ENCODE results near the gene TASP1. TPM values are rescaled to one million over a fixed set of nuclear protein-coding genes. Genes with fewer than 3 reads are reported as not detected.
A peak's percentile ranks its signal among the peaks of the same experiment; 100 is the strongest.
"Not testable (repeated sequence)": the region's sequence is repeated elsewhere in the genome, so short reads cannot be mapped to it uniquely, and the experiment has no call there.

TASP1 gene
- total and polyA plus RNA-seq, 2 donors, result 19.9 to 23.3 TPM

GRCh38 chr20:13658060-13658459 is 19.3 kb upstream of the TASP1 start:
- H3K27ac ChIP-seq (ENCODE audit: low read depth in 1 of 2, low read length in 1 of 2); H3K4me3 ChIP-seq (ENCODE audit: low read length in 2 of 2): not testable (repeated sequence)
- 98% methylated on average over 5 of the region's 5 CpGs for WGBS

GRCh38 chr20:13656721-13657368 is 18.1 kb upstream of the TASP1 start:
- H3K4me3 ChIP-seq (ENCODE audit: low read length in 2 of 2), result no peak overlapping the region
- no peak overlapping the region for H3K27ac ChIP-seq (ENCODE audit: low read depth in 1 of 2, low read length in 1 of 2)
- no peaks in the 10 kb centered on the region for H3K36me3 ChIP-seq (ENCODE audit: control insufficient read depth in 2 of 2, insufficient read depth in 2 of 2, low read length in 1 of 2)
- no peaks in the 10 kb centered on the region for H3K27me3 ChIP-seq (ENCODE audit: control insufficient read depth in 2 of 2, insufficient read depth in 1 of 2, low read length in 1 of 2)
- no peaks in the 10 kb centered on the region for H3K9me3 ChIP-seq (ENCODE audit: control insufficient read depth in 2 of 2, insufficient read depth in 1 of 2, low read length in 1 of 2)
- WGBS, result 86% methylated on average over 4 of the region's 4 CpGs
- DNase-seq (ENCODE audit: low read depth in 6 of 9, low spot score in 9 of 9), result no peak
- H3K4me1 ChIP-seq (ENCODE audit: control insufficient read depth in 2 of 2, insufficient read depth in 2 of 2, low read length in 2 of 2), result no peaks in the 10 kb centered on the region

More at GRCh38 chr20:13658060-13658459, 19.3 kb upstream of the TASP1 start:
- not testable (repeated sequence) for H3K4me1 ChIP-seq (ENCODE audit: control insufficient read depth in 2 of 2, insufficient read depth in 2 of 2, low read length in 2 of 2); H3K9me3 ChIP-seq (ENCODE audit: control insufficient read depth in 2 of 2, insufficient read depth in 1 of 2, low read length in 1 of 2); DNase-seq (ENCODE audit: low read depth in 6 of 9, low spot score in 9 of 9); H3K36me3 ChIP-seq (ENCODE audit: control insufficient read depth in 2 of 2, insufficient read depth in 2 of 2, low read length in 1 of 2); H3K27me3 ChIP-seq (ENCODE audit: control insufficient read depth in 2 of 2, insufficient read depth in 1 of 2, low read length in 1 of 2)

GRCh38 chr20:13654463-13655023 is 15.8 kb upstream of the TASP1 start:
- Histone ChIP-seq H3K27ac (ENCODE audit: low read depth in 1 of 2, low read length in 1 of 2) (no peak overlapping the region), H3K9me3 (ENCODE audit: control insufficient read depth in 2 of 2, insufficient read depth in 1 of 2, low read length in 1 of 2) (no peaks in the 10 kb centered on the region), H3K4me1 (ENCODE audit: control insufficient read depth in 2 of 2, insufficient read depth in 2 of 2, low read length in 2 of 2) (no peaks in the 10 kb centered on the region), H3K4me3 (ENCODE audit: low read length in 2 of 2) (no peak overlapping the region), H3K36me3 (ENCODE audit: control insufficient read depth in 2 of 2, insufficient read depth in 2 of 2, low read length in 1 of 2) (no peaks in the 10 kb centered on the region), H3K27me3 (ENCODE audit: control insufficient read depth in 2 of 2, insufficient read depth in 1 of 2, low read length in 1 of 2) (no peaks in the 10 kb centered on the region)
- WGBS, result 83% methylated on average over 2 of the region's 2 CpGs
- DNase-seq (ENCODE audit: low read depth in 6 of 9, low spot score in 9 of 9), result no peak

- H3K27me3 ChIP-seq (ENCODE audit: control insufficient read depth in 2 of 2, insufficient read depth in 1 of 2, low read length in 1 of 2), result no peaks in the 10 kb centered on the region
- no peaks in the 10 kb centered on the region for H3K4me1 ChIP-seq (ENCODE audit: control insufficient read depth in 2 of 2, insufficient read depth in 2 of 2, low read length in 2 of 2)
- no peak for DNase-seq (ENCODE audit: low read depth in 6 of 9, low spot score in 9 of 9)
- WGBS, result 95% methylated on average over 2 of the region's 2 CpGs
- H3K36me3 ChIP-seq (ENCODE audit: control insufficient read depth in 2 of 2, insufficient read depth in 2 of 2, low read length in 1 of 2), result no peaks in the 10 kb centered on the region
- no peak overlapping the region for H3K4me3 ChIP-seq (ENCODE audit: low read length in 2 of 2)
- no peak overlapping the region for H3K27ac ChIP-seq (ENCODE audit: low read depth in 1 of 2, low read length in 1 of 2)
- no peaks in the 10 kb centered on the region for H3K9me3 ChIP-seq (ENCODE audit: control insufficient read depth in 2 of 2, insufficient read depth in 1 of 2, low read length in 1 of 2)
These were observed 11.7 kb upstream of the TASP1 start for GRCh38 chr20:13650474-13650873.

- 89% methylated on average over 10 of the region's 10 CpGs for WGBS
- Histone ChIP-seq H3K27me3 (ENCODE audit: control insufficient read depth in 2 of 2, insufficient read depth in 1 of 2, low read length in 1 of 2) (no peaks in the 10 kb centered on the region), H3K36me3 (ENCODE audit: control insufficient read depth in 2 of 2, insufficient read depth in 2 of 2, low read length in 1 of 2) (no peaks in the 10 kb centered on the region), H3K4me1 (ENCODE audit: control insufficient read depth in 2 of 2, insufficient read depth in 2 of 2, low read length in 2 of 2) (no peaks in the 10 kb centered on the region), H3K4me3 (ENCODE audit: low read length in 2 of 2) (no peak overlapping the region), H3K9me3 (ENCODE audit: control insufficient read depth in 2 of 2, insufficient read depth in 1 of 2, low read length in 1 of 2) (no peaks in the 10 kb centered on the region), H3K27ac (ENCODE audit: low read depth in 1 of 2, low read length in 1 of 2) (no peak overlapping the region)
- no peak for DNase-seq (ENCODE audit: low read depth in 6 of 9, low spot score in 9 of 9)
These were observed 9.8 kb upstream of the TASP1 start for GRCh38 chr20:13648291-13649228.

GRCh38 chr20:13644010-13644409 is 5.3 kb upstream of the TASP1 start:
- H3K27ac ChIP-seq (ENCODE audit: low read depth in 1 of 2, low read length in 1 of 2), result no peak overlapping the region
- DNase-seq (ENCODE audit: low read depth in 6 of 9, low spot score in 9 of 9), result no peak
- H3K9me3 ChIP-seq (ENCODE audit: control insufficient read depth in 2 of 2, insufficient read depth in 1 of 2, low read length in 1 of 2), result no peaks in the 10 kb centered on the region
- no peaks in the 10 kb centered on the region for H3K36me3 ChIP-seq (ENCODE audit: control insufficient read depth in 2 of 2, insufficient read depth in 2 of 2, low read length in 1 of 2)
- no peak overlapping the region for H3K4me3 ChIP-seq (ENCODE audit: low read length in 2 of 2)
- no peaks in the 10 kb centered on the region for H3K27me3 ChIP-seq (ENCODE audit: control insufficient read depth in 2 of 2, insufficient read depth in 1 of 2, low read length in 1 of 2)
- peaks cover 3% of the 10 kb centered on the region in 2 donors for H3K4me1 ChIP-seq (ENCODE audit: control insufficient read depth in 2 of 2, insufficient read depth in 2 of 2, low read length in 2 of 2)
- WGBS, result 97% methylated on average over 4 of the region's 4 CpGs

GRCh38 chr20:13639150-13639497 is 392 bp upstream of the TASP1 start:
- peak overlapping the region; percentile 66 to 97 for H3K4me3 ChIP-seq (ENCODE audit: low read length in 2 of 2)
- 14% methylated on average over 9 of the region's 9 CpGs for WGBS
- H3K27ac ChIP-seq (ENCODE audit: low read depth in 1 of 2, low read length in 1 of 2), result peak overlapping the region; percentile 61 to 65
- H3K27me3 ChIP-seq (ENCODE audit: control insufficient read depth in 2 of 2, insufficient read depth in 1 of 2, low read length in 1 of 2), result no peaks in the 10 kb centered on the region
- no peaks in the 10 kb centered on the region for H3K9me3 ChIP-seq (ENCODE audit: control insufficient read depth in 2 of 2, insufficient read depth in 1 of 2, low read length in 1 of 2)
- peaks cover 3 to 10% of the 10 kb centered on the region in 2 donors for H3K4me1 ChIP-seq (ENCODE audit: control insufficient read depth in 2 of 2, insufficient read depth in 2 of 2, low read length in 2 of 2)
- no peak for DNase-seq (ENCODE audit: low read depth in 6 of 9, low spot score in 9 of 9)
- no peaks in the 10 kb centered on the region for H3K36me3 ChIP-seq (ENCODE audit: control insufficient read depth in 2 of 2, insufficient read depth in 2 of 2, low read length in 1 of 2)

- Histone ChIP-seq H3K36me3 (ENCODE audit: control insufficient read depth in 2 of 2, insufficient read depth in 2 of 2, low read length in 1 of 2) (no peaks in the 10 kb centered on the region), H3K27me3 (ENCODE audit: control insufficient read depth in 2 of 2, insufficient read depth in 1 of 2, low read length in 1 of 2) (no peaks in the 10 kb centered on the region), H3K4me3 (ENCODE audit: low read length in 2 of 2) (peak overlapping the region; percentile 66 to 97), H3K27ac (ENCODE audit: low read depth in 1 of 2, low read length in 1 of 2) (peak overlapping the region in 1 of 2 donors; percentile 81), H3K4me1 (ENCODE audit: control insufficient read depth in 2 of 2, insufficient read depth in 2 of 2, low read length in 2 of 2) (peaks cover 3 to 10% of the 10 kb centered on the region in 2 donors), H3K9me3 (ENCODE audit: control insufficient read depth in 2 of 2, insufficient read depth in 1 of 2, low read length in 1 of 2) (no peaks in the 10 kb centered on the region)
- WGBS, result 3% methylated on average over 7 of the region's 7 CpGs
- DNase-seq (ENCODE audit: low read depth in 6 of 9, low spot score in 9 of 9), result no peak
These were observed 603 bp downstream of the TASP1 start for GRCh38 chr20:13638162-13638495.

GRCh38 chr20:13632431-13632830 is 6.3 kb downstream of the TASP1 start:
- WGBS, result 84% methylated on average over 1 of the region's 1 CpG
- peaks cover 3 to 16% of the 10 kb centered on the region in 2 donors for H3K36me3 ChIP-seq (ENCODE audit: control insufficient read depth in 2 of 2, insufficient read depth in 2 of 2, low read length in 1 of 2)
- no peaks in the 10 kb centered on the region for H3K27me3 ChIP-seq (ENCODE audit: control insufficient read depth in 2 of 2, insufficient read depth in 1 of 2, low read length in 1 of 2)
- peaks cover 2 to 5% of the 10 kb centered on the region in 2 donors for H3K4me1 ChIP-seq (ENCODE audit: control insufficient read depth in 2 of 2, insufficient read depth in 2 of 2, low read length in 2 of 2)
- no peak for DNase-seq (ENCODE audit: low read depth in 6 of 9, low spot score in 9 of 9)
- no peak overlapping the region for H3K27ac ChIP-seq (ENCODE audit: low read depth in 1 of 2, low read length in 1 of 2)
- H3K4me3 ChIP-seq (ENCODE audit: low read length in 2 of 2), result no peak overlapping the region
- no peaks in the 10 kb centered on the region for H3K9me3 ChIP-seq (ENCODE audit: control insufficient read depth in 2 of 2, insufficient read depth in 1 of 2, low read length in 1 of 2)

Data from thymus (tissue), 11 donors.